Body of pancreas (tissue), 4 donors: ENCODE data around the gene SETDB1. TPM values are rescaled to one million over a fixed set of nuclear protein-coding genes. Genes with fewer than 3 reads are reported as not detected.
A peak's percentile ranks its signal among the peaks of the same experiment; 100 is the strongest.
"Not testable (repeated sequence)": the region's sequence is repeated elsewhere in the genome, so short reads cannot be mapped to it uniquely, and the experiment has no call there.

Experiments used
- ATAC-seq: fragments of 150-250 bp; one replicate; pipeline ENCODE4 v1.9.1; 2016
- DNase-seq, 4 donors: peaks; one replicate each; pipeline ENCODE4 v3.0.0-alpha.2; 2019
- H3K27ac ChIP-seq, 4 donors: fragments of 200-600 bp; sonication (generic); 1 replicate in 3 of 4; 2 replicates in 1 of 4; pipeline versions ENCODE4 v1.5.1 to v1.6.1; 2016 to 2019; ENCODE audit warnings: mild to moderate bottlenecking in 1 of 4, mixed read lengths in 1 of 4, moderate library complexity in 1 of 4
- H3K27me3 ChIP-seq, 2 donors: fragments of 200-600 bp; sonication (generic); one replicate each; pipeline ENCODE4 v1.6.0; 2016; ENCODE audit warnings: mild to moderate bottlenecking in 1 of 2
- H3K36me3 ChIP-seq, 2 donors: fragments of 200-600 bp; sonication (generic); replicated peaks in 1 of 2; 2 replicates each; pipeline ENCODE4 v1.5.1; 2016; ENCODE audit warnings: low read depth in 2 of 2; ENCODE audit not compliant: insufficient read depth in 1 of 2
- H3K4me1 ChIP-seq: fragments of 200-600 bp; sonication (generic); one replicate; pipeline ENCODE4 v1.6.0; 2016
- H3K4me3 ChIP-seq, 2 donors: fragments of 200-600 bp; sonication (generic); 1 replicate in 1 of 2; 2 replicates in 1 of 2; pipeline ENCODE4 v1.5.1; 2016 to 2019
- H3K9me3 ChIP-seq, 3 donors: fragments of 200-600 bp; sonication (generic); 1 replicate in 2 of 3; 2 replicates in 1 of 3; pipeline ENCODE4 v1.5.1; 2016
- POLR2A ChIP-seq, 3 donors: fragments of 450-650 bp; IDR thresholded peaks; one replicate each; pipeline ENCODE4 v1.6.1; 2016; ENCODE audit warnings: antibody characterized with exemption in 3 of 3, mild to moderate bottlenecking in 2 of 3
- WGBS, 2 donors: methylation state at CpG; one replicate each; pipeline ENCODE4 v1.1.5; 2017; 5-methylcytosine and 5-hydroxymethylcytosine counted together
- intact Hi-C: fragments of 100-400 bp; cut with DNase I; formaldehyde crosslinking; loops from one replicate; pipeline ENCODE4 v1.15.1; 2023
- total RNA-seq, 2 donors: library from RNA; depleted of rRNA; stranded (reverse); fragments of >200 nt; gene quantifications; one replicate each; pipeline ENCODE4 v1.1.0, GENCODE V29; 2016
- TF ChIP-seq, protein P1 (sequence below), 7 experiments: fragments of 450-650 bp in 4 of 7; fragments of 200-600 bp in 3 of 7; sonication (generic) in 3 of 7; IDR thresholded peaks; one replicate each; pipeline ENCODE4 v1.5.1; 2016 to 2019; ENCODE audit warnings: antibody characterized with exemption in 7 of 7

The SETDB1 gene
- 10 to 100 TPM; 26.5 to 45.2 TPM for total RNA-seq

DNA sequence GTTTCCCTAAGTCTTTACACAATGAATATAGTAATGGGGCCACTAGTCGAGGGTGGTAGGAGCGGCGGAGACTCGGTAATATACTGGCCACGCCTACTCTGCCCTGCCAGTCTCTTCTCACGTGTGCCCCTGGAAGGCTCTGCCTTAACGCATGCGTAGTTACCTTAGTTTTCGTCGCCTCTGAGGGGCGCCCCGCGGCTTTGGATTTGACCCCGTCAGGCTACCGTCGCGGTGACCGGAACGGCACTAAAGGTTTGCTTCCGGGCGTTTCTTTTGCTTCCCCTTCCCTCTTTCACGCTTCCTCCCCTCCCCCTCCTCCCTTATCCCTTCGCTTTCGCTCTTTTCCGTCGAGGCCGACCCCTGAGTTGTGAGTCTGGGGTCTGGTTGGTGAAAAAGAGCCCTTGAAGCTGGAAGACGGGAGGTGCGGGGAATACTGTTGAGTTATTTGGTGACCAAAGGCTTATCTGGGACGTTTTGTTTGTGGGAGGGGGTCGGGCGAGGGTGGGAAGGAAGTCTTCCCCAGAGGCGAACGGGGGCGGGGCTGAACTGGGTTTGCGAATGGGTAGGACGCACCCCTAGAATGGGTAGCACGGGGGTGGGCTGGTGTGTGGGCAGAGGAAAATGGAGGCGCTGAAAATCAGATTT, at the start of gene SETDB1:
Gene SETDB1, plus strand, starts transcription at position 267 of the 645 bp plus-strand sequence. CDS start 1,352 bp downstream, outside the sequence.
- H3K4me3 ChIP-seq: peak within 1 kb of the TSS; percentile 61 to 82
- H3K27ac ChIP-seq: peak within 1 kb of the TSS; percentile 46 to 86 (median 82)
- DNase-seq (peak; percentile 95 to 98 (median 96)), ATAC-seq (peak; percentile 99)
- intact Hi-C loops: no loop called here
- 0 to 1% methylated on average over 38 to 39 of the region's 39 CpGs for WGBS, 2 donors
- H3K9me3 ChIP-seq: no peaks in the 10 kb centered on the region
- H3K36me3 ChIP-seq: peaks cover 5 to 14% of the 10 kb centered on the region in 2 donors
- H3K27me3 ChIP-seq: no peaks in the 10 kb centered on the region
- peaks cover 13% of the 10 kb centered on the region for H3K4me1 ChIP-seq
- TF ChIP-seq POLR2A (IDR thresholded peaks at IDR 0.05): peak in 2 of 3 donors; percentile 51 to 66
- TF ChIP-seq, protein P1, sequence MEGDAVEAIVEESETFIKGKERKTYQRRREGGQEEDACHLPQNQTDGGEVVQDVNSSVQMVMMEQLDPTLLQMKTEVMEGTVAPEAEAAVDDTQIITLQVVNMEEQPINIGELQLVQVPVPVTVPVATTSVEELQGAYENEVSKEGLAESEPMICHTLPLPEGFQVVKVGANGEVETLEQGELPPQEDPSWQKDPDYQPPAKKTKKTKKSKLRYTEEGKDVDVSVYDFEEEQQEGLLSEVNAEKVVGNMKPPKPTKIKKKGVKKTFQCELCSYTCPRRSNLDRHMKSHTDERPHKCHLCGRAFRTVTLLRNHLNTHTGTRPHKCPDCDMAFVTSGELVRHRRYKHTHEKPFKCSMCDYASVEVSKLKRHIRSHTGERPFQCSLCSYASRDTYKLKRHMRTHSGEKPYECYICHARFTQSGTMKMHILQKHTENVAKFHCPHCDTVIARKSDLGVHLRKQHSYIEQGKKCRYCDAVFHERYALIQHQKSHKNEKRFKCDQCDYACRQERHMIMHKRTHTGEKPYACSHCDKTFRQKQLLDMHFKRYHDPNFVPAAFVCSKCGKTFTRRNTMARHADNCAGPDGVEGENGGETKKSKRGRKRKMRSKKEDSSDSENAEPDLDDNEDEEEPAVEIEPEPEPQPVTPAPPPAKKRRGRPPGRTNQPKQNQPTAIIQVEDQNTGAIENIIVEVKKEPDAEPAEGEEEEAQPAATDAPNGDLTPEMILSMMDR (IDR thresholded peaks at IDR 0.05): peak in 2 of 7 experiments; percentile 22 to 37

- ATAC-seq, intact Hi-C loops, H3K4me3 ChIP-seq, H3K9me3 ChIP-seq, H3K27ac ChIP-seq, H3K27me3 ChIP-seq, H3K36me3 ChIP-seq, DNase-seq: not testable (repeated sequence)
- 89 to 96% methylated on average over 2 of the region's 2 CpGs for WGBS, 2 donors
- peaks cover 13% of the 10 kb centered on the region for H3K4me1 ChIP-seq
These were observed 47.2 kb upstream of the SETDB1 start for GRCh38 chr1:150878931-150879330.

DNA sequence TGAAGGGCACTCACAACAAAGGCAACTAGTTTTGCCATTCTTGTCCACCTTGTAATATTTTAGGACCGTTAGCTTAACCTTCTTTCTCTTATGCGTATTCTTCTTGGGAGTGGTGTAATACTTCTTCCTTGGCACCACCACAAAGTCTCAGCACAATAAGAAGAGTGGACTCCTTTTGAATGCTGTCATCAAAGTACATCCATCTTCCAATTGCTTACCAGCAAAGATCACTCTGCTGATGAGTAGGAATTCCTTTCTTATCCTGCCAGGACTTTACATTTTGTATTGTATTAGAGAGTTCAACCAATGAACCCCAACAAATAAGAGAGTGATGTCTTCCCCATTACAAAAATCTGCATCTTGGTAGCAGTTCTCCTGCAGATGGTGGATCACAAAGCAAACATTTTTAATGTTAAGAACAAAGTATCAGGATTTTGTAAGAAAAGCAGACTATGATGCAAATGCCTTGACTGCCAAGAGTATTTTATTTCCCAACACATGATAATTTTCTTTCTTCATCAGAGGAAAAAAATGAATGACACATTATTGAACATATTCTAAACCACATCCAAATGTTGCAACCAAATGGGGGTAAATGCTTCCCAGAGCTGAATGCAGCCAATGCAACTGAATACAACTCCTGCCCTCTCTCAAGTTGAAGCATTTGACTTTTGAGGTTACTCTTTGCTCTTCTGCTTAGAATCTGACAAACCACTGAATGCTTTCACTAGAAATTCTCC, 44.7 kb upstream of the SETDB1 start:
- TF ChIP-seq, protein P1 (IDR thresholded peaks at IDR 0.05): no peak
- no peak for TF ChIP-seq POLR2A (IDR thresholded peaks at IDR 0.05)
- Histone ChIP-seq H3K27ac (peak overlapping the region in 1 of 4 donors; percentile 8), H3K4me1 (peaks cover 4% of the 10 kb centered on the region), H3K36me3 (no peaks in the 10 kb centered on the region), H3K9me3 (no peaks in the 10 kb centered on the region), H3K4me3 (no peak overlapping the region), H3K27me3 (no peaks in the 10 kb centered on the region)
- intact Hi-C loops: no loop called here
- WGBS, 2 donors: 60 to 76% methylated on average over 2 of the region's 2 CpGs
- peak in 1 of 4 donors; percentile 10 for DNase-seq
- no peak for ATAC-seq

DNA sequence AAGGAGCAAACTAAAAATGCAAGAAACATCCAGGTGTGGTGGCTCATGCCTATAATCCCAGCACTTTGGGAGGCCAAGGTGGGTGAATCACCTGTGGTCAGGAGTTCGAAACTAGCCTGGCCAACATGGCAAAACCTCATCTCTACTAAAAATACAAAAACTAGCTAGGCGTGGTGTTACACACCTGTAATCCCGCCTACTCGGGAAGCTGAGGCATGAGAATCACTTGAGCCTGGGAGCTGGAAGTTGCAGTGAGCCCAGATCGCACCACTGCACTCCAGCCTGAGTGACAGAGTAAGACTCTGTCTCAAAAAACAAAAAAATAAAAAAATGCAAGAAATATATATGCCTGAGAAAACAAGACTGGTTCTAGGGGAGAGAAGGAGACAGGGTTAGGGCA, 43.0 kb upstream of the SETDB1 start:
- not testable (repeated sequence) for H3K36me3 ChIP-seq

GRCh38 chr1:150887018-150887417, 39.1 kb upstream of the SETDB1 start, which contains the start of gene CTXND2:
TSS of gene CTXND2 (plus strand) at chr1:150887136. CDS start at chr1:150912315, 25,179 bp downstream.
- no peaks in the 10 kb centered on the region for H3K9me3 ChIP-seq
- 26 to 27% methylated on average over 3 of the region's 3 CpGs for WGBS, 2 donors
- H3K4me3 ChIP-seq: no peak within 1 kb of the TSS
- intact Hi-C loops: no loop called here
- TF ChIP-seq, protein P1 (IDR thresholded peaks at IDR 0.05): no peak
- no peak for TF ChIP-seq POLR2A (IDR thresholded peaks at IDR 0.05)
- H3K4me1 ChIP-seq: no peaks in the 10 kb centered on the region
- no peaks in the 10 kb centered on the region for H3K27me3 ChIP-seq
- DNase-seq (no peak), ATAC-seq (no peak)
- H3K27ac ChIP-seq: no peak within 1 kb of the TSS
- H3K36me3 ChIP-seq: no peaks in the 10 kb centered on the region

More for the DNA sequence above, 43.0 kb upstream of the SETDB1 start:
- H3K9me3 ChIP-seq, H3K27me3 ChIP-seq, H3K4me3 ChIP-seq, intact Hi-C loops, DNase-seq, ATAC-seq, H3K27ac ChIP-seq, H3K4me1 ChIP-seq: not testable (repeated sequence)
- WGBS, 2 donors: 85 to 90% methylated on average over 5 of the region's 5 CpGs
